HepG2 (cell line): Measurements from ENCODE around the gene TMEM134. TPM values are rescaled to one million over a fixed set of nuclear protein-coding genes. Genes with fewer than 3 reads are reported as not detected.

Experiments used
- CBFB ChIP-seq: sonication (generic); formaldehyde crosslinking; IDR thresholded peaks from 2 replicates; pipeline ENCODE4 v1.4.0; 2020; ENCODE audit warnings: missing genetic modification reagents
- ETS1 ChIP-seq: sonication (generic); formaldehyde crosslinking; IDR thresholded peaks from 2 replicates; pipeline ENCODE4 v1.4.0; 2020; ENCODE audit warnings: missing genetic modification reagents
- KDM5A ChIP-seq: fragments of 200-600 bp; sonication (generic); IDR thresholded peaks from 2 replicates; pipeline ENCODE4 v1.7.0; 2018; ENCODE audit warnings: antibody characterized with exemption, mild to moderate bottlenecking, low read length, borderline replicate concordance
- KLF16 ChIP-seq, 2 experiments: sonication (generic) in 1 of 2; formaldehyde crosslinking in 1 of 2; IDR thresholded peaks; 2 replicates each; pipeline versions ENCODE4 v1.6.1 to v1.8.0; 2016 to 2023; ENCODE audit warnings: missing genetic modification reagents in 2 of 2, missing compliant biosample characterization in 1 of 2
- LRRFIP1 ChIP-seq: sonication (generic); formaldehyde crosslinking; conservative IDR thresholded peaks from 2 replicates; pipeline ENCODE4 v1.4.0; 2020; ENCODE audit warnings: missing genetic modification reagents
- MEIS1 ChIP-seq: sonication (generic); formaldehyde crosslinking; IDR thresholded peaks from 2 replicates; pipeline ENCODE4 v1.9.0; 2021; ENCODE audit warnings: mild to moderate bottlenecking, missing genetic modification reagents, moderate library complexity, borderline replicate concordance
- MIER3 ChIP-seq: IDR thresholded peaks from 2 replicates; pipeline ENCODE4 v1.6.1; 2016; ENCODE audit warnings: missing compliant biosample characterization, borderline replicate concordance
- PHF20 ChIP-seq: sonication (generic); formaldehyde crosslinking; IDR thresholded peaks from 2 replicates; pipeline ENCODE4 v1.5.0; 2020; ENCODE audit warnings: mild to moderate bottlenecking, missing genetic modification reagents
- PHF21A ChIP-seq: sonication (generic); formaldehyde crosslinking; IDR thresholded peaks from 2 replicates; pipeline ENCODE4 v1.5.0; 2020; ENCODE audit warnings: mild to moderate bottlenecking, missing genetic modification reagents
- PHF8 ChIP-seq: sonication (generic); formaldehyde crosslinking; IDR thresholded peaks from 2 replicates; pipeline ENCODE4 v1.5.0; 2020; ENCODE audit warnings: missing genetic modification reagents
- POGZ ChIP-seq: sonication (generic); formaldehyde crosslinking; IDR thresholded peaks from 2 replicates; pipeline ENCODE4 v1.4.0; 2020; ENCODE audit warnings: mild to moderate bottlenecking, missing genetic modification reagents
- RBFOX2 ChIP-seq: fragments of 200-400 bp; formaldehyde crosslinking; IDR thresholded peaks from 2 replicates; pipeline ENCODE4 v1.6.1; 2017; ENCODE audit warnings: low read depth, mild to moderate bottlenecking, low read length
- RBM22 ChIP-seq: fragments of 200-400 bp; formaldehyde crosslinking; optimal IDR thresholded peaks from 2 replicates; pipeline ENCODE3; 2017; ENCODE audit warnings: mild to moderate bottlenecking, low read length, moderate library complexity
- SP4 ChIP-seq: sonication (generic); formaldehyde crosslinking; IDR thresholded peaks from 2 replicates; pipeline ENCODE4 v1.8.1; 2023; ENCODE audit warnings: mild to moderate bottlenecking, missing genetic modification reagents
- ZNF143 ChIP-seq: sonication (generic); formaldehyde crosslinking; IDR thresholded peaks from 2 replicates; pipeline ENCODE4 v1.4.0; 2020; ENCODE audit warnings: missing genetic modification reagents
- ZNF441 ChIP-seq: sonication (generic); formaldehyde crosslinking; IDR thresholded peaks from 2 replicates; pipeline ENCODE4 v1.7.0; 2021; ENCODE audit warnings: missing genetic modification reagents, borderline replicate concordance
- ZNF672 ChIP-seq: sonication (generic); formaldehyde crosslinking; IDR thresholded peaks from 2 replicates; pipeline ENCODE4 v1.8.1; 2022; ENCODE audit warnings: missing genetic modification reagents
- ZNF766 ChIP-seq: sonication (generic); formaldehyde crosslinking; IDR thresholded peaks from 2 replicates; pipeline ENCODE4 v1.5.0; 2020; ENCODE audit warnings: missing genetic modification reagents, borderline replicate concordance
- ZNF792 ChIP-seq: IDR thresholded peaks from 2 replicates; pipeline ENCODE4 v1.6.1; 2016
- polyA plus RNA-seq, 8 experiments: library from polyadenylated mRNA; depleted of rRNA in 3 of 8; stranded (reverse) in 7 of 8; unstranded in 1 of 8; fragments of >200 nt; fragmentation: Illumina TruSeq in 4 of 8; extraction: Trizol in 4 of 8; gene quantifications; 2 replicates each; pipeline versions ENCODE4 v1.2.1 to v1.2.3, GENCODE V29; 2011 to 2016; ENCODE audit warnings: low read depth in 4 of 8, missing spikeins in 1 of 8, mixed read lengths in 1 of 8; ENCODE audit not compliant: insufficient read depth in 1 of 8
- total RNA-seq, 5 experiments: library from RNA; depleted of rRNA; stranded (reverse); fragments of >200 nt; fragmentation: Illumina TruSeq; extraction: Trizol; gene quantifications; 2 replicates each; pipeline ENCODE4 v1.2.3, GENCODE V29; 2016; ENCODE audit warnings: low read depth in 1 of 5
- TF ChIP-seq, protein P1 (sequence below): sonication (generic); formaldehyde crosslinking; IDR thresholded peaks from 2 replicates; pipeline ENCODE4 v1.4.0; 2020; ENCODE audit warnings: missing genetic modification reagents
- TF ChIP-seq, protein P2 (sequence below): sonication (generic); formaldehyde crosslinking; IDR thresholded peaks from 2 replicates; pipeline ENCODE4 v1.5.1; 2020; ENCODE audit warnings: missing genetic modification reagents, mild to moderate bottlenecking, borderline replicate concordance
- TF ChIP-seq, protein P3 (sequence below): sonication (generic); formaldehyde crosslinking; IDR thresholded peaks from 2 replicates; pipeline ENCODE4 v1.9.0; 2021; ENCODE audit warnings: missing genetic modification reagents, mild to moderate bottlenecking, borderline replicate concordance

TMEM134 gene
- total and polyA plus RNA-seq, 2 of the 13 experiments (the other 11 are each of a cell fraction or from before 2014, with no cell fraction given), result 6.9 to 26.9 TPM

GRCh38 chr11:67508486-67509121 lies 39.6 kb upstream of the TMEM134 start (continued):
- peak; percentile 83 for TF ChIP-seq SP4 (CRISPR knock-in tag)
- TF ChIP-seq, protein P1, sequence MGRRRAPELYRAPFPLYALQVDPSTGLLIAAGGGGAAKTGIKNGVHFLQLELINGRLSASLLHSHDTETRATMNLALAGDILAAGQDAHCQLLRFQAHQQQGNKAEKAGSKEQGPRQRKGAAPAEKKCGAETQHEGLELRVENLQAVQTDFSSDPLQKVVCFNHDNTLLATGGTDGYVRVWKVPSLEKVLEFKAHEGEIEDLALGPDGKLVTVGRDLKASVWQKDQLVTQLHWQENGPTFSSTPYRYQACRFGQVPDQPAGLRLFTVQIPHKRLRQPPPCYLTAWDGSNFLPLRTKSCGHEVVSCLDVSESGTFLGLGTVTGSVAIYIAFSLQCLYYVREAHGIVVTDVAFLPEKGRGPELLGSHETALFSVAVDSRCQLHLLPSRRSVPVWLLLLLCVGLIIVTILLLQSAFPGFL, result no peak
- TF ChIP-seq PHF8 (CRISPR knock-in tag), result peak; percentile 73
- peak; percentile 89 for TF ChIP-seq RBFOX2
- TF ChIP-seq KLF16 (CRISPR knock-in tag; IDR thresholded peaks at IDR 0.05), result no peak
- no peak for TF ChIP-seq ZNF672 (CRISPR knock-in tag)
- peak; percentile 23; the same call in 1 of the 2 replicates for TF ChIP-seq CBFB
- peak; percentile 90 for TF ChIP-seq RBM22
- TF ChIP-seq PHF20 (CRISPR knock-in tag), result peak; percentile 67
- peak; percentile 60; the same call in 1 of the 2 replicates for TF ChIP-seq MEIS1
- TF ChIP-seq ZNF792 (CRISPR knock-in tag), result no peak
- TF ChIP-seq KDM5A, result peak; percentile 77; the same call in 1 of the 2 replicates
- TF ChIP-seq ZNF441 (CRISPR knock-in tag), result no peak
- no peak for TF ChIP-seq ETS1 (CRISPR knock-in tag)
- peak; percentile 73; the same call in 1 of the 2 replicates for TF ChIP-seq ZNF766 (CRISPR knock-in tag)
- no peak for TF ChIP-seq PHF21A
- peak; percentile 30; the same call in 1 of the 2 replicates for TF ChIP-seq MIER3 (CRISPR knock-in tag)
- TF ChIP-seq POGZ (CRISPR knock-in tag), result no peak
- TF ChIP-seq LRRFIP1 (CRISPR knock-in tag), result no peak
- TF ChIP-seq ZNF143 (CRISPR knock-in tag), result peak; percentile 30; the same call in 1 of the 2 replicates
- TF ChIP-seq, protein P2, sequence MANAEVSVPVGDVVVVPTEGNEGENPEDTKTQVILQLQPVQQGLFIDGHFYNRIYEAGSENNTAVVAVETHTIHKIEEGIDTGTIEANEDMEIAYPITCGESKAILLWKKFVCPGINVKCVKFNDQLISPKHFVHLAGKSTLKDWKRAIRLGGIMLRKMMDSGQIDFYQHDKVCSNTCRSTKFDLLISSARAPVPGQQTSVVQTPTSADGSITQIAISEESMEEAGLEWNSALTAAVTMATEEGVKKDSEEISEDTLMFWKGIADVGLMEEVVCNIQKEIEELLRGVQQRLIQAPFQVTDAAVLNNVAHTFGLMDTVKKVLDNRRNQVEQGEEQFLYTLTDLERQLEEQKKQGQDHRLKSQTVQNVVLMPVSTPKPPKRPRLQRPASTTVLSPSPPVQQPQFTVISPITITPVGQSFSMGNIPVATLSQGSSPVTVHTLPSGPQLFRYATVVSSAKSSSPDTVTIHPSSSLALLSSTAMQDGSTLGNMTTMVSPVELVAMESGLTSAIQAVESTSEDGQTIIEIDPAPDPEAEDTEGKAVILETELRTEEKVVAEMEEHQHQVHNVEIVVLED (CRISPR knock-in tag), result peak; percentile 86
- TF ChIP-seq, protein P3, sequence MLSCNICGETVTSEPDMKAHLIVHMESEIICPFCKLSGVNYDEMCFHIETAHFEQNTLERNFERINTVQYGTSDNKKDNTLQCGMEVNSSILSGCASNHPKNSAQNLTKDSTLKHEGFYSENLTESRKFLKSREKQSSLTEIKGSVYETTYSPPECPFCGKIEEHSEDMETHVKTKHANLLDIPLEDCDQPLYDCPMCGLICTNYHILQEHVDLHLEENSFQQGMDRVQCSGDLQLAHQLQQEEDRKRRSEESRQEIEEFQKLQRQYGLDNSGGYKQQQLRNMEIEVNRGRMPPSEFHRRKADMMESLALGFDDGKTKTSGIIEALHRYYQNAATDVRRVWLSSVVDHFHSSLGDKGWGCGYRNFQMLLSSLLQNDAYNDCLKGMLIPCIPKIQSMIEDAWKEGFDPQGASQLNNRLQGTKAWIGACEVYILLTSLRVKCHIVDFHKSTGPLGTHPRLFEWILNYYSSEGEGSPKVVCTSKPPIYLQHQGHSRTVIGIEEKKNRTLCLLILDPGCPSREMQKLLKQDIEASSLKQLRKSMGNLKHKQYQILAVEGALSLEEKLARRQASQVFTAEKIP (CRISPR knock-in tag), result no peak
